Measurements from ENCODE around the gene SLC4A2.

- TF ChIP-seq, protein P1, sequence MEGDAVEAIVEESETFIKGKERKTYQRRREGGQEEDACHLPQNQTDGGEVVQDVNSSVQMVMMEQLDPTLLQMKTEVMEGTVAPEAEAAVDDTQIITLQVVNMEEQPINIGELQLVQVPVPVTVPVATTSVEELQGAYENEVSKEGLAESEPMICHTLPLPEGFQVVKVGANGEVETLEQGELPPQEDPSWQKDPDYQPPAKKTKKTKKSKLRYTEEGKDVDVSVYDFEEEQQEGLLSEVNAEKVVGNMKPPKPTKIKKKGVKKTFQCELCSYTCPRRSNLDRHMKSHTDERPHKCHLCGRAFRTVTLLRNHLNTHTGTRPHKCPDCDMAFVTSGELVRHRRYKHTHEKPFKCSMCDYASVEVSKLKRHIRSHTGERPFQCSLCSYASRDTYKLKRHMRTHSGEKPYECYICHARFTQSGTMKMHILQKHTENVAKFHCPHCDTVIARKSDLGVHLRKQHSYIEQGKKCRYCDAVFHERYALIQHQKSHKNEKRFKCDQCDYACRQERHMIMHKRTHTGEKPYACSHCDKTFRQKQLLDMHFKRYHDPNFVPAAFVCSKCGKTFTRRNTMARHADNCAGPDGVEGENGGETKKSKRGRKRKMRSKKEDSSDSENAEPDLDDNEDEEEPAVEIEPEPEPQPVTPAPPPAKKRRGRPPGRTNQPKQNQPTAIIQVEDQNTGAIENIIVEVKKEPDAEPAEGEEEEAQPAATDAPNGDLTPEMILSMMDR (IDR thresholded peaks at IDR 0.05): no peak
- TF ChIP-seq POLR2A (IDR thresholded peaks at IDR 0.05) (peak in 1 of 2 donors; percentile 52), EP300 (IDR thresholded peaks at IDR 0.05) (peak in 1 of 2 donors; percentile 38)
Measured at GRCh38 chr7:151083071-151083823, 23.9 kb downstream of the SLC4A2 start, which contains the start of gene TMUB1.

Measured in tibial nerve (tissue), 4 donors.